Tibial nerve (tissue), 4 donors: ENCODE measurements around the gene WDR18.

Experiments
- EP300 ChIP-seq, 2 donors: sonication (generic); formaldehyde crosslinking; IDR thresholded peaks; one replicate each; pipeline ENCODE4 v1.6.1; 2017; ENCODE audit warnings: antibody characterized with exemption in 2 of 2, mild to moderate bottlenecking in 1 of 2
- POLR2A ChIP-seq, 2 donors: fragments of 450-650 bp; IDR thresholded peaks; one replicate each; pipeline ENCODE4 v1.6.1; 2017; ENCODE audit warnings: antibody characterized with exemption in 2 of 2, mild to moderate bottlenecking in 2 of 2, moderate library complexity in 2 of 2
- TF ChIP-seq, protein P1 (sequence below), 5 experiments: fragments of 200-600 bp in 3 of 5; fragments of 450-650 bp in 2 of 5; sonication (generic) in 3 of 5; IDR thresholded peaks; one replicate each; pipeline ENCODE4 v1.5.1; 2016 to 2019; ENCODE audit warnings: antibody characterized with exemption in 5 of 5, mild to moderate bottlenecking in 3 of 5, moderate library complexity in 2 of 5

DNA sequence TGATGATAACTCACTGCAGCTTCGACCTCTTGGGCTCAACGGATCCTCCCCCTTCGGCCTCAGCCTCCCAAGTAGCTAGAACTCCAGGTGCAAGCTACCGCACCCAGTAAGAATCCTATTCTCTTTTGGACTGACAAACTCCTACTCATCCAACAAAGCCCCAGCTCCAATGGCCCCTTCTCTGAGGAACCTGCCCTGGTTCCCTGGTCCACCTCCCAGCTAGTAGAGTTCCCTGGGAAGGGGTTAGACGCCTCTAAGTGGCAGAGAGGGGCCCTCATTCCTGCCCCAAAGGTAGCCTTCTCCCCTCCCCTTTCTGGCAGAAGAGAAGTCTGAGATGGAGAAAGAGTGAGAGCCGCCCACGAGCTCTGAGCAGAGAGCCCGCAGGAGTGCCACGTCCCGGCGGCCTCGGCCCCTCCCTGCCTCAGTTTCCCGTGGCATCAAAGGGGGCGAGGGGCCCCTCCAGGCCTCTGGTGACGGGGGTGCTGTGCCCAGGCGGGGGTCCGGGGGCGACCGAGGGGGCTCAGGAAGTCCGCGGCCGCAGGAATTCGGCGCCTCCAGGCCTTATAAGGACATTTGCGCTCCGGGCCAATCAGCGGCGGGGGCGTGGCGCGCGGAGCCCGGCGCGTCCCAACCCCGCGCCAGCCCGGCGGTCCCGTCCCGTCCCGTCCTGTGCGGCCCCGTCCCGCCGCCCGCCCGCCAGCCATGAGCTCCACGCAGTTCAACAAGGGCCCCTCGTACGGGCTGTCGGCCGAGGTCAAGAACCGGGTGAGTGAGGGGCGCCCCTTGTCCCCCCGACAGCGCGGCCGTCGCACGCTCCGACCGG is 42.0 kb downstream of the WDR18 start, which contains the start of gene CNN2:
- TF ChIP-seq, protein P1, sequence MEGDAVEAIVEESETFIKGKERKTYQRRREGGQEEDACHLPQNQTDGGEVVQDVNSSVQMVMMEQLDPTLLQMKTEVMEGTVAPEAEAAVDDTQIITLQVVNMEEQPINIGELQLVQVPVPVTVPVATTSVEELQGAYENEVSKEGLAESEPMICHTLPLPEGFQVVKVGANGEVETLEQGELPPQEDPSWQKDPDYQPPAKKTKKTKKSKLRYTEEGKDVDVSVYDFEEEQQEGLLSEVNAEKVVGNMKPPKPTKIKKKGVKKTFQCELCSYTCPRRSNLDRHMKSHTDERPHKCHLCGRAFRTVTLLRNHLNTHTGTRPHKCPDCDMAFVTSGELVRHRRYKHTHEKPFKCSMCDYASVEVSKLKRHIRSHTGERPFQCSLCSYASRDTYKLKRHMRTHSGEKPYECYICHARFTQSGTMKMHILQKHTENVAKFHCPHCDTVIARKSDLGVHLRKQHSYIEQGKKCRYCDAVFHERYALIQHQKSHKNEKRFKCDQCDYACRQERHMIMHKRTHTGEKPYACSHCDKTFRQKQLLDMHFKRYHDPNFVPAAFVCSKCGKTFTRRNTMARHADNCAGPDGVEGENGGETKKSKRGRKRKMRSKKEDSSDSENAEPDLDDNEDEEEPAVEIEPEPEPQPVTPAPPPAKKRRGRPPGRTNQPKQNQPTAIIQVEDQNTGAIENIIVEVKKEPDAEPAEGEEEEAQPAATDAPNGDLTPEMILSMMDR (IDR thresholded peaks at IDR 0.05): no peak
- TF ChIP-seq POLR2A (IDR thresholded peaks at IDR 0.05) (peak in 1 of 2 donors; percentile 85), EP300 (IDR thresholded peaks at IDR 0.05) (peak in 1 of 2 donors; percentile 75)
